PC-3 (cell line): ENCODE results near the gene LHFPL2.

Source experiments
- CTCF ChIP-seq: fragments of 300-600 bp; sonication (generic); conservative IDR thresholded peaks from 2 replicates; pipeline ENCODE4 v1.5.1; 2017; ENCODE audit warnings: antibody characterized with exemption, low read depth, mild to moderate bottlenecking, low read length
- EZH2 ChIP-seq: fragments of 300-600 bp; sonication (generic); IDR thresholded peaks from one replicate; pipeline ENCODE4 v1.6.1; 2017; ENCODE audit warnings: antibody characterized with exemption, mild to moderate bottlenecking, low read length; ENCODE audit not compliant: unreplicated experiment
- EZH2phosphoT487 ChIP-seq: fragments of 300-600 bp; sonication (generic); IDR thresholded peaks from 2 replicates; pipeline ENCODE4 v1.6.1; 2018; ENCODE audit warnings: mild to moderate bottlenecking, antibody characterized with exemption, low read length, borderline replicate concordance

GRCh38 chr5:78661691-78662090 is 13.1 kb upstream of the LHFPL2 start:
- TF ChIP-seq CTCF (no peak), EZH2 (no peak), EZH2phosphoT487 (no peak)
